Measurements from ENCODE around the gene GFOD1.

The GFOD1 gene

GRCh38 chr6:13470238-13471140 is 16.9 kb downstream of the GFOD1 start:
- no CpG with 5 or more reads among the region's 10 CpGs for WGBS (ENCODE audit: extremely low coverage, insufficient coverage, low lambda C conversion rate)
- Histone ChIP-seq H3K79me2 (ENCODE audit: control insufficient read depth, insufficient read depth, low read length) (peaks cover 4% of the 10 kb centered on the region), H2BK15ac (replicated peaks; ENCODE audit: low read depth) (no peak overlapping the region), H4K8ac (ENCODE audit: low read depth, low read length) (no peak overlapping the region), H2BK120ac (ENCODE audit: low read depth, low read length) (no peak overlapping the region), H4K5ac (ENCODE audit: low read length) (no peak overlapping the region), H3K4ac (ENCODE audit: low read depth, low read length) (no peak overlapping the region), H3K4me2 (ENCODE audit: low read length) (no peak overlapping the region), H2BK5ac (ENCODE audit: low read length) (no peak overlapping the region), H3K27me3 (ENCODE audit: insufficient read depth, low read length, poor library complexity) (no peaks in the 10 kb centered on the region), H3K27ac (ENCODE audit: low read depth, low read length) (no peak overlapping the region), H3K36me3 (ENCODE audit: control insufficient read depth, insufficient read depth, low read length) (no peaks in the 10 kb centered on the region), H3K18ac (ENCODE audit: low read length) (no peak overlapping the region), H3K79me1 (ENCODE audit: low read length) (peaks cover 5% of the 10 kb centered on the region), H3K4me1 (ENCODE audit: control insufficient read depth, low read depth, low read length) (no peaks in the 10 kb centered on the region), H3K56ac (ENCODE audit: low read length) (no peak overlapping the region), H3K9ac (ENCODE audit: low read length) (no peak overlapping the region), H2AK5ac (ENCODE audit: low read length) (no peak overlapping the region), H3K4me3 (ENCODE audit: low read length) (no peak overlapping the region), H3K23ac (ENCODE audit: low read length) (no peak overlapping the region)
- no peak for DNase-seq

GRCh38 chr6:13469693-13470092 is 17.7 kb downstream of the GFOD1 start:
- Histone ChIP-seq H3K4me2 (ENCODE audit: low read length) (no peak overlapping the region), H3K18ac (ENCODE audit: low read length) (no peak overlapping the region), H2BK120ac (ENCODE audit: low read depth, low read length) (no peak overlapping the region), H3K4me3 (ENCODE audit: low read length) (no peak overlapping the region), H2BK15ac (replicated peaks; ENCODE audit: low read depth) (no peak overlapping the region), H2AK5ac (ENCODE audit: low read length) (no peak overlapping the region), H3K4me1 (ENCODE audit: control insufficient read depth, low read depth, low read length) (no peaks in the 10 kb centered on the region), H3K27ac (ENCODE audit: low read depth, low read length) (no peak overlapping the region), H4K5ac (ENCODE audit: low read length) (no peak overlapping the region), H3K56ac (ENCODE audit: low read length) (no peak overlapping the region), H3K79me2 (ENCODE audit: control insufficient read depth, insufficient read depth, low read length) (peaks cover 4% of the 10 kb centered on the region), H4K8ac (ENCODE audit: low read depth, low read length) (no peak overlapping the region), H2BK5ac (ENCODE audit: low read length) (no peak overlapping the region), H3K4ac (ENCODE audit: low read depth, low read length) (no peak overlapping the region), H3K27me3 (ENCODE audit: insufficient read depth, low read length, poor library complexity) (no peaks in the 10 kb centered on the region), H3K79me1 (ENCODE audit: low read length) (peaks cover 7% of the 10 kb centered on the region), H3K23ac (ENCODE audit: low read length) (no peak overlapping the region), H3K9ac (ENCODE audit: low read length) (no peak overlapping the region), H3K36me3 (ENCODE audit: control insufficient read depth, insufficient read depth, low read length) (no peaks in the 10 kb centered on the region)
- DNase-seq: no peak
- WGBS (ENCODE audit: extremely low coverage, insufficient coverage, low lambda C conversion rate): no CpG with 5 or more reads among the region's 2 CpGs

- Histone ChIP-seq H3K18ac (ENCODE audit: low read length) (no peak overlapping the region), H3K4me3 (ENCODE audit: low read length) (no peak overlapping the region), H3K36me3 (ENCODE audit: control insufficient read depth, insufficient read depth, low read length) (no peaks in the 10 kb centered on the region), H3K9ac (ENCODE audit: low read length) (no peak overlapping the region), H3K4ac (ENCODE audit: low read depth, low read length) (no peak overlapping the region), H4K8ac (ENCODE audit: low read depth, low read length) (no peak overlapping the region), H4K5ac (ENCODE audit: low read length) (no peak overlapping the region), H2BK120ac (ENCODE audit: low read depth, low read length) (no peak overlapping the region), H3K4me1 (ENCODE audit: control insufficient read depth, low read depth, low read length) (peaks cover 2% of the 10 kb centered on the region), H2AK5ac (ENCODE audit: low read length) (no peak overlapping the region), H3K56ac (ENCODE audit: low read length) (no peak overlapping the region), H2BK15ac (replicated peaks; ENCODE audit: low read depth) (no peak overlapping the region), H2BK5ac (ENCODE audit: low read length) (no peak overlapping the region), H3K79me2 (ENCODE audit: control insufficient read depth, insufficient read depth, low read length) (peaks cover 6% of the 10 kb centered on the region), H3K27ac (ENCODE audit: low read depth, low read length) (no peak overlapping the region), H3K23ac (ENCODE audit: low read length) (no peak overlapping the region), H3K79me1 (ENCODE audit: low read length) (peaks cover 8% of the 10 kb centered on the region), H3K27me3 (ENCODE audit: insufficient read depth, low read length, poor library complexity) (no peaks in the 10 kb centered on the region), H3K4me2 (ENCODE audit: low read length) (no peak overlapping the region)
- DNase-seq: no peak
- whole genome bisulfite sequencing (ENCODE audit: extremely low coverage, insufficient coverage, low lambda C conversion rate): no CpG with 5 or more reads among the region's 1 CpG
Measured at GRCh38 chr6:13468839-13469238, 18.6 kb downstream of the GFOD1 start.

- Histone ChIP-seq H3K4ac (ENCODE audit: low read depth, low read length) (no peak overlapping the region), H3K79me1 (ENCODE audit: low read length) (peaks cover 8% of the 10 kb centered on the region)
- no CpG with 5 or more reads among the region's 3 CpGs for WGBS (ENCODE audit: extremely low coverage, insufficient coverage, low lambda C conversion rate)
Measured at GRCh38 chr6:13467216-13467600, 20.2 kb downstream of the GFOD1 start.

GRCh38 chr6:13466304-13467215 is 20.8 kb downstream of the GFOD1 start:
- peaks cover 11% of the 10 kb centered on the region for H3K79me1 ChIP-seq (ENCODE audit: low read length)

More at GRCh38 chr6:13467216-13467600, 20.2 kb downstream of the GFOD1 start:
- no peak overlapping the region for H3K4me2 ChIP-seq (ENCODE audit: low read length)
- H3K23ac ChIP-seq (ENCODE audit: low read length): no peak overlapping the region
- H3K18ac ChIP-seq (ENCODE audit: low read length): no peak overlapping the region
- no peaks in the 10 kb centered on the region for H3K27me3 ChIP-seq (ENCODE audit: insufficient read depth, low read length, poor library complexity)
- H3K56ac ChIP-seq (ENCODE audit: low read length): no peak overlapping the region
- no peak overlapping the region for H2BK5ac ChIP-seq (ENCODE audit: low read length)
- H3K36me3 ChIP-seq (ENCODE audit: control insufficient read depth, insufficient read depth, low read length): no peaks in the 10 kb centered on the region
- H3K79me2 ChIP-seq (ENCODE audit: control insufficient read depth, insufficient read depth, low read length): peaks cover 6% of the 10 kb centered on the region
- no peak overlapping the region for H2BK120ac ChIP-seq (ENCODE audit: low read depth, low read length)
- no peak overlapping the region for H4K8ac ChIP-seq (ENCODE audit: low read depth, low read length)
- peaks cover 10% of the 10 kb centered on the region for H3K4me1 ChIP-seq (ENCODE audit: control insufficient read depth, low read depth, low read length)
- H3K4me3 ChIP-seq (ENCODE audit: low read length): no peak overlapping the region
- no peak for DNase-seq
- no peak overlapping the region for H3K9ac ChIP-seq (ENCODE audit: low read length)
- no peak overlapping the region for H4K5ac ChIP-seq (ENCODE audit: low read length)
- H3K27ac ChIP-seq (ENCODE audit: low read depth, low read length): no peak overlapping the region
- H2BK15ac ChIP-seq (replicated peaks; ENCODE audit: low read depth): no peak overlapping the region
- H2AK5ac ChIP-seq (ENCODE audit: low read length): no peak overlapping the region

More at GRCh38 chr6:13466304-13467215, 20.8 kb downstream of the GFOD1 start:
- Histone ChIP-seq H2BK5ac (ENCODE audit: low read length) (no peak overlapping the region), H2AK5ac (ENCODE audit: low read length) (no peak overlapping the region), H3K27ac (ENCODE audit: low read depth, low read length) (no peak overlapping the region), H2BK120ac (ENCODE audit: low read depth, low read length) (no peak overlapping the region), H4K8ac (ENCODE audit: low read depth, low read length) (no peak overlapping the region), H3K36me3 (ENCODE audit: control insufficient read depth, insufficient read depth, low read length) (no peaks in the 10 kb centered on the region), H3K27me3 (ENCODE audit: insufficient read depth, low read length, poor library complexity) (no peaks in the 10 kb centered on the region), H2BK15ac (replicated peaks; ENCODE audit: low read depth) (no peak overlapping the region), H3K4ac (ENCODE audit: low read depth, low read length) (no peak overlapping the region), H3K18ac (ENCODE audit: low read length) (no peak overlapping the region), H3K56ac (ENCODE audit: low read length) (no peak overlapping the region), H3K4me2 (ENCODE audit: low read length) (no peak overlapping the region), H3K9ac (ENCODE audit: low read length) (no peak overlapping the region), H3K4me1 (ENCODE audit: control insufficient read depth, low read depth, low read length) (peaks cover 16% of the 10 kb centered on the region), H3K79me2 (ENCODE audit: control insufficient read depth, insufficient read depth, low read length) (peaks cover 6% of the 10 kb centered on the region), H3K4me3 (ENCODE audit: low read length) (no peak overlapping the region), H3K23ac (ENCODE audit: low read length) (no peak overlapping the region), H4K5ac (ENCODE audit: low read length) (no peak overlapping the region)
- WGBS (ENCODE audit: extremely low coverage, insufficient coverage, low lambda C conversion rate): no CpG with 5 or more reads among the region's 6 CpGs
- DNase-seq: no peak

Data from mesendoderm (in vitro differentiated cells).